ENCODE data around the gene NAA38.

GRCh38 chr17:7855660-7856010, 1.7 kb downstream of the NAA38 start:
- TF ChIP-seq EZH2 (IDR thresholded peaks at IDR 0.05; ENCODE audit: insufficient read depth, low read length) (no peak), CTCF (IDR thresholded peaks at IDR 0.05; ENCODE audit: insufficient read depth, low read depth, low read length) (no peak)

Measured in astrocyte (in vitro differentiated cells and primary cell).